ENCODE measurements around the gene UGCG. TPM values are rescaled to one million over a fixed set of nuclear protein-coding genes. Genes with fewer than 3 reads are reported as not detected.

UGCG gene
- total RNA-seq, 2 donors from 2014 or later, result 17.1 to 26.2 TPM

- WGBS, 2 donors, result 96 to 100% methylated on average over 3 of the region's 3 CpGs
- intact Hi-C loops (cut with DNase I), result no loop called here
- no peaks in the 10 kb centered on the region for H3K27me3 ChIP-seq
- H3K36me3 ChIP-seq (replicated peaks in 1 of 2; ENCODE audit: insufficient read depth in 1 of 2, low read depth in 2 of 2), result no peaks in the 10 kb centered on the region
- no peaks in the 10 kb centered on the region for H3K9me3 ChIP-seq
- no peak overlapping the region for H3K27ac ChIP-seq
- DNase-seq (no peak), ATAC-seq (no peak)
- H3K4me1 ChIP-seq, result peaks cover 4% of the 10 kb centered on the region
- TF ChIP-seq POLR2A (IDR thresholded peaks at IDR 0.05), result no peak
- TF ChIP-seq CTCF (IDR thresholded peaks at IDR 0.05), result no peak
- no peak overlapping the region for H3K4me3 ChIP-seq
Observed at GRCh38 chr9:111949919-111950318, 53.3 kb downstream of the UGCG start.

- H3K9me3 ChIP-seq, result no peaks in the 10 kb centered on the region
- H3K4me3 ChIP-seq, result no peak overlapping the region
- peaks cover 3% of the 10 kb centered on the region for H3K4me1 ChIP-seq
- no peak for ATAC-seq
- WGBS, 2 donors, result 73 to 84% methylated on average over 2 to 3 of the region's 3 CpGs
- TF ChIP-seq CTCF (IDR thresholded peaks at IDR 0.05), result no peak
- TF ChIP-seq POLR2A (IDR thresholded peaks at IDR 0.05), result no peak
- no peaks in the 10 kb centered on the region for H3K36me3 ChIP-seq (replicated peaks in 1 of 2; ENCODE audit: insufficient read depth in 1 of 2, low read depth in 2 of 2)
- DNase-seq, result no peak
- H3K27me3 ChIP-seq, result no peaks in the 10 kb centered on the region
- intact Hi-C loops (cut with DNase I), result no loop called here
- no peak overlapping the region for H3K27ac ChIP-seq
Observed at GRCh38 chr9:111952559-111952958, 55.9 kb downstream of the UGCG start.

GRCh38 chr9:111953444-111953843, 56.8 kb downstream of the UGCG start:
- 77 to 83% methylated on average over 3 of the region's 3 CpGs for WGBS, 2 donors
- DNase-seq, result no peak
- H3K4me1 ChIP-seq, result peaks cover 9% of the 10 kb centered on the region
- no peak overlapping the region for H3K27ac ChIP-seq
- no peaks in the 10 kb centered on the region for H3K9me3 ChIP-seq
- no peak for ATAC-seq
- TF ChIP-seq POLR2A (IDR thresholded peaks at IDR 0.05) (no peak), CTCF (IDR thresholded peaks at IDR 0.05) (no peak)
- H3K27me3 ChIP-seq, result no peaks in the 10 kb centered on the region
- intact Hi-C loops (cut with DNase I), result no loop called here
- H3K4me3 ChIP-seq, result no peak overlapping the region
- H3K36me3 ChIP-seq (replicated peaks in 1 of 2; ENCODE audit: insufficient read depth in 1 of 2, low read depth in 2 of 2), result no peaks in the 10 kb centered on the region

DNA sequence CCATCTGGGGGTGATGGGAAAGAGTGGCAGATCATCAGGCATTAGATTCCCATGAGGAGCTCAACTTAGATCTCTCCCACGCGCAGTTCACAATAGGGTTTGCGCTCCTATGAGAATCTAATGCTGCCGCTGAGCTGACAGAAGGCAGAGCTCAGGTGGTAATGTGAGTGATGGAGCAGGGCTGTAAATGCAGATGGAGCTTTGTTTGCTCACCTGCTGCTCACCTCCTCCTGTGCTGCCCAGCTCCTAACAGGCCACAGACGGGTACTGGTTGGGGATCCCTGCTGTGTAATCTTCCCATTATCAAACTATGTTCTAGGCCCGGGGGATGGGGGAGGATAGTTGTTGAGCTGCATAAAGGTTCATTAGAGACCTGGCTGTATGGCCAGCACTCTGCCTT, 58.4 kb downstream of the UGCG start:
- intact Hi-C loops (cut with DNase I), result no loop called here
- DNase-seq, result no peak
- 60 to 80% methylated on average over 5 to 6 of the region's 6 CpGs for WGBS, 2 donors
- Histone ChIP-seq H3K36me3 (replicated peaks in 1 of 2; ENCODE audit: insufficient read depth in 1 of 2, low read depth in 2 of 2) (no peaks in the 10 kb centered on the region), H3K4me1 (peaks cover 23% of the 10 kb centered on the region), H3K4me3 (no peak overlapping the region), H3K27me3 (no peaks in the 10 kb centered on the region), H3K27ac (no peak overlapping the region), H3K9me3 (no peaks in the 10 kb centered on the region)
- ATAC-seq, result no peak
- TF ChIP-seq POLR2A (IDR thresholded peaks at IDR 0.05), result no peak
- no peak for TF ChIP-seq CTCF (IDR thresholded peaks at IDR 0.05)

DNA sequence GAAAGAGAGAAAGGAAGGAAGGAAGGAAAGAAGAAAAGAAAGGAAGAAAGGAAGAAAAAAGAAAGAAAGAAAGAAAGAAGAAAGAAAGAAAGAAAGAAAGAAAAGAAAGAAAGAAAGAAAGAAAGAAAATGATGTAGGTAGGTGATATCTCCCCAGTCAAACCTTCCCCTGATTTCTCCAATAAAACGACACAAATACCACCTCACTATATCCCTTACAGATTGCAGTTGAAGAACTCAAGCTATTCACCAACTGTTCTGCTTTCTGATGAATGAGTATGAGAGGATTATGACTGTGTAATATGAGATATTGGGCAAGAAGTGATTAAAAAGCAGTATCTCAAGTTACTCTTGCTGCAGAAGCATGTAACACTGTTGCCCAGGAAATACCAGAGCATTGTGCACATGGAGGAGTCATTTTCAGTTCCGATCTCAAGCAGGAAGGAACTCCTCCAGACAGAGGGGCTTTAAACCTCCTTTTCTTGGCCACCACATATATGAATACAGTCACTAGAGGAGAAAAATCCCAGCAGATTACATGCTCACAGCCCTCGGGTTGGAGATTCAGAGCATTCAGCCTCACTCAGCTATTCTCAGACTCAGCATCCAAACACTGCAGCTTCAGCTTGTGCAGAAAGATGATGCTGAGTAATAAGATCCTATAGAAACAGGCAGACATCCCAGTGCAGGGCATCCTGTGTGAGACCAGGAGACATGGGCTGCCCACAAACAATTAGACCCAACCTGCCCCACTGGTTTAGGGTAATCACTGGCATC, 61.4 kb downstream of the UGCG start:
- ATAC-seq (peak; percentile 55), DNase-seq (peak in 2 of 4 donors; percentile 20 to 50)
- no peaks in the 10 kb centered on the region for H3K27me3 ChIP-seq
- WGBS, 2 donors, result 11 to 30% methylated on average over 3 of the region's 3 CpGs
- peaks cover 44% of the 10 kb centered on the region for H3K4me1 ChIP-seq
- H3K9me3 ChIP-seq, result no peaks in the 10 kb centered on the region
- peak overlapping the region in 2 of 4 donors; percentile 51 to 70 for H3K27ac ChIP-seq
- H3K36me3 ChIP-seq (replicated peaks in 1 of 2; ENCODE audit: insufficient read depth in 1 of 2, low read depth in 2 of 2), result no peaks in the 10 kb centered on the region
- intact Hi-C loops (cut with DNase I), result no loop called here
- no peak overlapping the region for H3K4me3 ChIP-seq
- TF ChIP-seq POLR2A (IDR thresholded peaks at IDR 0.05) (peak in 2 of 3 donors; percentile 13 to 15), CTCF (IDR thresholded peaks at IDR 0.05) (no peak)
